Measurements from ENCODE around the gene MGLL.

MGLL gene

DNA sequence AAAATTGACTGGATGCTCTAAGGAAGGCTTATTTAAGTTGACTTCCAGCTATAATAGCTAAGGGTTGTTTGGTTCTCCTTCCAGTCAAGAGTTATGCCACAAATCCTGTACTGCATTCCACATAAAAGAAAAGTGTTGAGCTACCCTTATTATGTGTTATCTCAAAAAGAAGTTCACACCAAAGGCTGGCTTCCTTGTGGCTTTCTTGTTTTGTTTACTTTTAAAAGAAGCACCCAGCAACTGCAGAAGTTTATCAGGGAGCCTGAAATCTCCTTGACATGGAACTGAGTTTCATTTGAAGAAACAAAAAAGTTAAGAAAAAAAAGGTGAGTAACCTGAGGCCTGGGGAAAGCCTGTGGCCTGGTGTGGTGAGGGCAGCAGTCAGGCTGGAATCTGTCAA, 10.2 kb downstream of the MGLL start:
- Histone ChIP-seq H3K4me1 (ENCODE audit: control insufficient read depth, insufficient read depth, low read length) (peaks cover 18% of the 10 kb centered on the region), H3K9ac (ENCODE audit: low read length in 2 of 2) (no peak overlapping the region), H3K4me3 (ENCODE audit: low read length in 2 of 2) (no peak overlapping the region), H3K27ac (ENCODE audit: low read length) (no peak overlapping the region), H3K9me3 (ENCODE audit: control insufficient read depth in 2 of 2, low read length in 2 of 2) (no peaks in the 10 kb centered on the region), H3K36me3 (ENCODE audit: control insufficient read depth in 2 of 2, insufficient read depth in 2 of 2, low read length in 2 of 2) (peaks cover 48% of the 10 kb centered on the region in 2 donors), H3K27me3 (ENCODE audit: control insufficient read depth in 1 of 2, insufficient read depth in 2 of 2, low read length in 2 of 2) (no peaks in the 10 kb centered on the region)

DNA sequence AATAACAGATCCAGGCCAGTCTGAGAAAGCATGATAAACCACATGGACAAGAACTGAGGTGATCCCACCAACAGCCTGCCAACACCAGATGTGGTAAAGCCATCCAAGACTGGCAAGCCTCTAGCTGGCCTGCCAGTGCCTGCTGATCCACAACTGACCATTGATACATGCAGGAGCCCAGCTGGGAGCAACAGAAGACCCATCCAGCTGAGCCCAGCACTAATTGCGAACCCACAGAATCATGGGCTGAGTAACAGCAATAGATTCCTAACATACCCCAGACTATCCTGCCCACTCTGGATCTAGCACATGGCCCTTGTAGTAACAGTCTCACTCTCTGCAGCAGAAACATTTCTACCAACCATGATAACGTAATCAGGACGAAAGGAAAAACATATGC, 10.6 kb downstream of the MGLL start:
- Histone ChIP-seq H3K27ac (ENCODE audit: low read length) (no peak overlapping the region), H3K27me3 (ENCODE audit: control insufficient read depth in 1 of 2, insufficient read depth in 2 of 2, low read length in 2 of 2) (no peaks in the 10 kb centered on the region), H3K9ac (ENCODE audit: low read length in 2 of 2) (no peak overlapping the region), H3K4me3 (ENCODE audit: low read length in 2 of 2) (no peak overlapping the region), H3K9me3 (ENCODE audit: control insufficient read depth in 2 of 2, low read length in 2 of 2) (no peaks in the 10 kb centered on the region), H3K4me1 (ENCODE audit: control insufficient read depth, insufficient read depth, low read length) (peaks cover 13% of the 10 kb centered on the region), H3K36me3 (ENCODE audit: control insufficient read depth in 2 of 2, insufficient read depth in 2 of 2, low read length in 2 of 2) (peaks cover 44% of the 10 kb centered on the region in 2 donors)

DNA sequence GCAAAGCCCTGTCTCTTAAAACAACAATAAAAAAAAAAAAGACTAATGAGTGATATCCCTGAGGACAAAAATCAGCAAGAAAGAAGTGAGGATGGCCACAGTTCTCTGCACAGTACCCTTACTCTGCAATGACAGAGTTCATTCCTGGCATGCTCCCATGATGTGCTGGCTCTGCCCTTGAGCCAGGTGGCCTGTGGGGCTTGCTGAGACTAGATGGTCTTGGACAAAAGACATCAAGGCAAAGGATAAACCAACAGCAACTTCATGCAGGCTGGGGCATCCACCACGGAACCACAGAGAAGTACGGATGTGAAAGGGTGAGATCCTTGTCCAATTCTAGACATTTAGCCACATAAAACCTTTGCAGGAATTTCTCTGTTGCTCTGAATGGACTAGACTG, 12.7 kb downstream of the MGLL start:
- peaks cover 31 to 33% of the 10 kb centered on the region in 2 donors for H3K36me3 ChIP-seq (ENCODE audit: control insufficient read depth in 2 of 2, insufficient read depth in 2 of 2, low read length in 2 of 2)
- no peak overlapping the region for H3K27ac ChIP-seq (ENCODE audit: low read length)
- H3K9ac ChIP-seq (ENCODE audit: low read length in 2 of 2) = no peak overlapping the region
- H3K27me3 ChIP-seq (ENCODE audit: control insufficient read depth in 1 of 2, insufficient read depth in 2 of 2, low read length in 2 of 2) = no peaks in the 10 kb centered on the region
- peaks cover 12% of the 10 kb centered on the region for H3K4me1 ChIP-seq (ENCODE audit: control insufficient read depth, insufficient read depth, low read length)
- no peaks in the 10 kb centered on the region for H3K9me3 ChIP-seq (ENCODE audit: control insufficient read depth in 2 of 2, low read length in 2 of 2)
- no peak overlapping the region for H3K4me3 ChIP-seq (ENCODE audit: low read length in 2 of 2)

DNA sequence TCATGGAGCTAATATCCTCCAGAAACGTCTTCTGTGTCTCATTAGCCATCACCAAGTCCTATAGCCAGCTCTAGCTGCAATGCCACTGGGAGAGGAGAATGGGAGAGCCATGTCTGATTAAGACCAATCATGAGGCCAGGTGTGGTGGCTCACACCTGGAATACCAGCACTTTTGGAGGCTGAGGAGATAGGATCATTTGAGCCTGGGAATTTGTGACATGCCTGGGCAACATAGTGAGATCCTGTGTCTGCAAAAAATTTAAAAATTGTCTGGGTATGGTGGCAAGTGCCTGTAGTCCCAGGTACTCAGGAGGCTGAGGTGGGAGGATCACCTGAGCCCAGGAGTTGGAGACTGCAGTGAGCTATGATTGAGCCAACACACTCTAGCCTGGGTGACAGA, 13.1 kb downstream of the MGLL start:
- peaks cover 31 to 33% of the 10 kb centered on the region in 2 donors for H3K36me3 ChIP-seq (ENCODE audit: control insufficient read depth in 2 of 2, insufficient read depth in 2 of 2, low read length in 2 of 2)

DNA sequence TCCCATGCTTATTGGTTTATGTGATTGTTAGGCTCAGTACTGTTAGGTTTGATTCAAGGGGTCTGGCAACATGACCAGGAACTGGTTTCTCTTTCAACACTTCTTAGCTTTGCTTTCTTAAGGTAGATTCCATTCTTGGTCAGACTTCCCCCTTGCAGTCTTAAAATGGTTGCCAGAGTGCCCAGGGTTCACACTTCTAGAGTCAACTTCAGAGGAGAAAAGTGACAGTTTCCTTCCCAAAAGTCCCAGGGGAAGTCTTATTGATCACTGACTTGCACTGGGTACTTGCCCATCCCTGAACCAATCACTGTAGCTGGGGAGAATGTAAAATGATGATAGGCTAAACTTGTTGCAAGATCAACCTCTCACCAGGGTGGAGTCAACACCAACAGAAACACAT, 14.1 kb downstream of the MGLL start:
- H3K4me1 ChIP-seq (ENCODE audit: control insufficient read depth, insufficient read depth, low read length) = peaks cover 18% of the 10 kb centered on the region
- no peaks in the 10 kb centered on the region for H3K27me3 ChIP-seq (ENCODE audit: control insufficient read depth in 1 of 2, insufficient read depth in 2 of 2, low read length in 2 of 2)
- H3K9ac ChIP-seq (ENCODE audit: low read length in 2 of 2) = no peak overlapping the region
- no peaks in the 10 kb centered on the region for H3K9me3 ChIP-seq (ENCODE audit: control insufficient read depth in 2 of 2, low read length in 2 of 2)
- H3K36me3 ChIP-seq (ENCODE audit: control insufficient read depth in 2 of 2, insufficient read depth in 2 of 2, low read length in 2 of 2) = peaks cover 26 to 33% of the 10 kb centered on the region in 2 donors
- H3K4me3 ChIP-seq (ENCODE audit: low read length in 2 of 2) = no peak overlapping the region
- H3K27ac ChIP-seq (ENCODE audit: low read length) = no peak overlapping the region

More for the DNA sequence above, 13.1 kb downstream of the MGLL start:
- no peak overlapping the region for H3K4me3 ChIP-seq (ENCODE audit: low read length in 2 of 2)
- no peaks in the 10 kb centered on the region for H3K27me3 ChIP-seq (ENCODE audit: control insufficient read depth in 1 of 2, insufficient read depth in 2 of 2, low read length in 2 of 2)
- H3K4me1 ChIP-seq (ENCODE audit: control insufficient read depth, insufficient read depth, low read length) = peaks cover 12% of the 10 kb centered on the region
- no peaks in the 10 kb centered on the region for H3K9me3 ChIP-seq (ENCODE audit: control insufficient read depth in 2 of 2, low read length in 2 of 2)
- H3K9ac ChIP-seq (ENCODE audit: low read length in 2 of 2) = no peak overlapping the region
- no peak overlapping the region for H3K27ac ChIP-seq (ENCODE audit: low read length)

DNA sequence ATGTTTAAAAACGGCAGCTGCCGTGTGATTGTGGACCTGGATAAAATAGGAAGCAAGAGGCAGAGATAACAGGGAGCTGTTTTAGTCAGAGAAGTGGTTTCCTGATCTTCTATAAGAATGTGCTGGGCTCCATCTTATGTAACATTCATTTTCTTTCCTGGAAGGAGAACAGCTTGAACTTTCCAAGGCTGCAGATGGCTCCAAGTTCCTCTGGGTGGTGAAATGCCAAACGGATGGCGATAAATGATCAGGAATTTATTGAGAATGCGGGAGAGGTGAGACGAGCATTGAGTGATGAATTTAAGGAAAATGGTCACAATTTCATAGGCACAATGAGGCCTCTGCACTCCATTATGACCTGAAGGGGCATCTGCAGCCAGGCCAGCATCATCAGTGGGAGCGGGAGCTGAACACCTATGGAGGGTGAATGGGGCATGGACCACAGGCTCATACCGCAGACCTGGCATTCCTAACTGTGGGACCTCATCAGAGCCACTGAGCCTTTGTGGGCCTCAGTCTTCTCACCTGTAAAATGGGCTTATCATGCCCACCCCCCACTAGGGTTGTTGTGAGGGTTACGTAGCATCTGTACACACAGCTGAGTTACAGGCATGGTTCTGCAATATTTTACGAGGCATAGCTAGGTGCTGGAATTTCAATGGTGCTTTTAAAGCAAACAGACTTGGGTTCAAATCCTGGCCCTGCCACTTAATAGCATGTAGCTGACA, 17.1 kb downstream of the MGLL start:
- no peaks in the 10 kb centered on the region for H3K27me3 ChIP-seq (ENCODE audit: control insufficient read depth in 1 of 2, insufficient read depth in 2 of 2, low read length in 2 of 2)
- no peak overlapping the region for H3K9ac ChIP-seq (ENCODE audit: low read length in 2 of 2)
- peaks cover 18% of the 10 kb centered on the region for H3K4me1 ChIP-seq (ENCODE audit: control insufficient read depth, insufficient read depth, low read length)
- H3K4me3 ChIP-seq (ENCODE audit: low read length in 2 of 2) = no peak overlapping the region
- H3K36me3 ChIP-seq (ENCODE audit: control insufficient read depth in 2 of 2, insufficient read depth in 2 of 2, low read length in 2 of 2) = peaks cover 16 to 17% of the 10 kb centered on the region in 2 donors
- H3K9me3 ChIP-seq (ENCODE audit: control insufficient read depth in 2 of 2, low read length in 2 of 2) = no peaks in the 10 kb centered on the region
- H3K27ac ChIP-seq (ENCODE audit: low read length) = no peak overlapping the region

DNA sequence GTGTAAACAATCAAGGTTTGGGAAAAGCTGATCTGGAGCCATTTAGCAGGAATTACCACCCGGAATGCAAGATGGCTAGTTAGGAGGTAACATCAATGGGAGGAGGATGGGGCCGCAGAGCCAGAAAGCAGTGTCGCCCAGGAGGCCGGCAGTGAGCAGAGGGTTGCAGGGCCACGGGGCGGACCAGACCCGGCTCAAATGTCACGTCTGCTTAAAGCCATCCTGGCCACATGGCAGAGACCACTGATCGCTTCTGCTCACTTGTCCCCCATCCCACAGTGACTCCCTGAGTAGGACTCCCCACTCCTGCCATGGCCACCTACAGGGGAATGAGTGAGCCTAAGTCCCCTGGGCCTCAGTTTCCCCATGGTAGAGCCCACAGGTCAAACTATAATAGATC, 18.2 kb downstream of the MGLL start:
- no peaks in the 10 kb centered on the region for H3K9me3 ChIP-seq (ENCODE audit: control insufficient read depth in 2 of 2, low read length in 2 of 2)
- no peak overlapping the region for H3K9ac ChIP-seq (ENCODE audit: low read length in 2 of 2)
- no peak overlapping the region for H3K4me3 ChIP-seq (ENCODE audit: low read length in 2 of 2)
- H3K36me3 ChIP-seq (ENCODE audit: control insufficient read depth in 2 of 2, insufficient read depth in 2 of 2, low read length in 2 of 2) = peaks cover 10 to 11% of the 10 kb centered on the region in 2 donors
- no peaks in the 10 kb centered on the region for H3K27me3 ChIP-seq (ENCODE audit: control insufficient read depth in 1 of 2, insufficient read depth in 2 of 2, low read length in 2 of 2)
- H3K27ac ChIP-seq (ENCODE audit: low read length) = no peak overlapping the region
- H3K4me1 ChIP-seq (ENCODE audit: control insufficient read depth, insufficient read depth, low read length) = peaks cover 14% of the 10 kb centered on the region

DNA sequence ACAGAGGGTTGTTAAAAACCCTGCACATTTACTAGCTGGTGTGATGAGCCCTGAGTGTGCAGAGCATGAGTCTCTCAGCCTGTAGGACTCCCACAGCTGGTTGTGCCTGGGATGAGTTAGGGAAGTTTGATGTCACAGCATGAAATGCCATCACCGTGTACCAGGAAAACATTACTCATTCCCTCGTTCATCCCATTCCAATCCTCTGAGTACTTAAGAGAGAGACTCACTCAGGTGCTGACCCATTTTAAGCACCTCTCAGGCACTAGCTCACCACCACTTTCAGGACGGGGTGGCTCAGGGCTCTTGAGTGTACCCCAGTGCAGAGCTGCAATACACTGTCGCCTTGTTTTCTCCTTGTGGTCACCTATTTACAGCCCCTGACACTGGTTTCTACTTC, 18.7 kb downstream of the MGLL start:
- Histone ChIP-seq H3K4me1 (ENCODE audit: control insufficient read depth, insufficient read depth, low read length) (peaks cover 14% of the 10 kb centered on the region), H3K9ac (ENCODE audit: low read length in 2 of 2) (no peak overlapping the region), H3K27ac (ENCODE audit: low read length) (no peak overlapping the region), H3K4me3 (ENCODE audit: low read length in 2 of 2) (no peak overlapping the region), H3K9me3 (ENCODE audit: control insufficient read depth in 2 of 2, low read length in 2 of 2) (no peaks in the 10 kb centered on the region), H3K27me3 (ENCODE audit: control insufficient read depth in 1 of 2, insufficient read depth in 2 of 2, low read length in 2 of 2) (no peaks in the 10 kb centered on the region), H3K36me3 (ENCODE audit: control insufficient read depth in 2 of 2, insufficient read depth in 2 of 2, low read length in 2 of 2) (peaks cover 6% of the 10 kb centered on the region in 2 donors)

DNA sequence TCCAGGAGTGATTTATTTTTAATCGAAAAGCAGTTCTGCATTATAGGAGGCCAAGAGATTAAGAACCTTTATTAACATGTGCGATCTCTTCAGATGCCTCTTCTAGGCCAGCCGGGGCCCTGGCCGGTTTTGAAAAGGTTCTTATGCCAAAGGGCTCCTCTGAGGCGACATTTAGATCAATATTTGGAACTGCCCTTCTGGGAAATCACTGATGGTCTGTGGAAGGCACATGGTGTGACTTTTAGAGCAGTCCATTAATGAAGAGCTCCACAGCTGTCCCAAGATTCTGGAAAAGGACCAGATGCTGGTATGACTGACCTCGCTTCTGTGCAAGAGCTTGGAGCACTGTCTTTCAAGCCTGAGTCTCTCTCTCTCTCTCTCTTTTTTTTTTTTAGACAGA, 19.7 kb downstream of the MGLL start:
- Histone ChIP-seq H3K9me3 (ENCODE audit: control insufficient read depth in 2 of 2, low read length in 2 of 2) (no peaks in the 10 kb centered on the region), H3K9ac (ENCODE audit: low read length in 2 of 2) (no peak overlapping the region), H3K27ac (ENCODE audit: low read length) (no peak overlapping the region), H3K4me3 (ENCODE audit: low read length in 2 of 2) (no peak overlapping the region), H3K27me3 (ENCODE audit: control insufficient read depth in 1 of 2, insufficient read depth in 2 of 2, low read length in 2 of 2) (no peaks in the 10 kb centered on the region), H3K4me1 (ENCODE audit: control insufficient read depth, insufficient read depth, low read length) (peaks cover 14% of the 10 kb centered on the region), H3K36me3 (ENCODE audit: control insufficient read depth in 2 of 2, insufficient read depth in 2 of 2, low read length in 2 of 2) (peaks cover 0 to 9% of the 10 kb centered on the region in 2 donors)

DNA sequence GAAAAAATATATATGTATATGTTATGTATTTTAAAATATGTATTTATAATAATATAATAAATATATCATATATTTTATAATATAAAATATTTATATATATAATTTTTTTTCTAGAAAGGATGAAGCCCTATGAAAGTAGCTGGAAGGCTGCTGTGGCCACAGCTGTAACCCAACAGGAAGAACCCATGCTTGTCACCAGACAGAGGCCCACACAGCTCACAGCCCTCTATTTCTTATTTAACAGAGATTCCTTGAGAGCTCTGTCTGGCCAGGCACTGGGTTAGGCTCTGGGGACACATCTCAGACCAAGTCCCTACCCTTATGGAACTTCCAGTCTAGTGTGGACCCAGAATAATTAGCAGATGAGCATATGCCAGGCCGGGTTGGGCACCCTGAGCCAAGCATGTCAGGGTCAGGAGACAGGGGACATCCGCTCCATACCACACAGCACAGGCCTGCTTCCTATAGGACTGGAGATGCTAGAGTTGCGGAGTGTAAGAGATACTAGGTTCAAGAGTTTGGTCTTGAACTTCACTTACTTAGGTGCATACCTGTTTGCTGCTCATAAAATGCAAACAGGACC, 20.5 kb downstream of the MGLL start:
- Histone ChIP-seq H3K4me1 (ENCODE audit: control insufficient read depth, insufficient read depth, low read length) (peaks cover 19% of the 10 kb centered on the region), H3K4me3 (ENCODE audit: low read length in 2 of 2) (no peak overlapping the region), H3K9me3 (ENCODE audit: control insufficient read depth in 2 of 2, low read length in 2 of 2) (no peaks in the 10 kb centered on the region), H3K36me3 (ENCODE audit: control insufficient read depth in 2 of 2, insufficient read depth in 2 of 2, low read length in 2 of 2) (peaks cover 1 to 13% of the 10 kb centered on the region in 2 donors), H3K9ac (ENCODE audit: low read length in 2 of 2) (no peak overlapping the region), H3K27ac (ENCODE audit: low read length) (no peak overlapping the region), H3K27me3 (ENCODE audit: control insufficient read depth in 1 of 2, insufficient read depth in 2 of 2, low read length in 2 of 2) (no peaks in the 10 kb centered on the region)

DNA sequence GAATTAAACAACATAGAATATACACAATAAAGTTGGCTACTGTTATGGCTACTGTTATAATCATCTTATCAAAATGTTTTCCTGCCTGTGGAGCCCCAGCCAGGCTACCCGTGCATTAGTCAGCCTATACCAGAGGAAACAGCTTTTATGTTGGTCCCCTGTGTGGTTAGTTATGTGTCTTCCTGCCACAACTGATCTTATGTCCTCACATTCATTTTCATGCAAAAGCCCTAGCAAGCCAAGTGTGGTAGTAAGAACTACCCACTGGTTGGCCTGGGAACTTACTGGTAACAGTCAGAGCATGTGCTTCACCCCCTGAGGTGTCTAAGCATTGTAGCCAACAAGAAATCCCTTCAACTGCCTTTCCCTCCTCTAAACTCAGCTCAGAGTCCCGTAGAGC, 21.8 kb downstream of the MGLL start:
- no peak overlapping the region for H3K27ac ChIP-seq (ENCODE audit: low read length)
- H3K9me3 ChIP-seq (ENCODE audit: control insufficient read depth in 2 of 2, low read length in 2 of 2) = no peaks in the 10 kb centered on the region
- H3K27me3 ChIP-seq (ENCODE audit: control insufficient read depth in 1 of 2, insufficient read depth in 2 of 2, low read length in 2 of 2) = no peaks in the 10 kb centered on the region
- H3K4me3 ChIP-seq (ENCODE audit: low read length in 2 of 2) = no peak overlapping the region
- H3K4me1 ChIP-seq (ENCODE audit: control insufficient read depth, insufficient read depth, low read length) = peaks cover 23% of the 10 kb centered on the region
- no peak overlapping the region for H3K9ac ChIP-seq (ENCODE audit: low read length in 2 of 2)
- H3K36me3 ChIP-seq (ENCODE audit: control insufficient read depth in 2 of 2, insufficient read depth in 2 of 2, low read length in 2 of 2) = peaks cover 2 to 15% of the 10 kb centered on the region in 2 donors

All from stomach smooth muscle (tissue), 2 donors.